HG03354 (cell line): ENCODE measurements around the gene UBAP1.
"Not testable (repeated sequence)": the region's sequence is repeated elsewhere in the genome, so short reads cannot be mapped to it uniquely, and the experiment has no call there.

Source experiments
- ATAC-seq: cut with Tn5 transposase; IDR thresholded peaks from one replicate; pipeline ENCODE4 v1.9.1; 2021; ENCODE audit warnings: mild to moderate bottlenecking; ENCODE audit not compliant: unreplicated experiment, poor library complexity, severe bottlenecking

UBAP1 gene

DNA sequence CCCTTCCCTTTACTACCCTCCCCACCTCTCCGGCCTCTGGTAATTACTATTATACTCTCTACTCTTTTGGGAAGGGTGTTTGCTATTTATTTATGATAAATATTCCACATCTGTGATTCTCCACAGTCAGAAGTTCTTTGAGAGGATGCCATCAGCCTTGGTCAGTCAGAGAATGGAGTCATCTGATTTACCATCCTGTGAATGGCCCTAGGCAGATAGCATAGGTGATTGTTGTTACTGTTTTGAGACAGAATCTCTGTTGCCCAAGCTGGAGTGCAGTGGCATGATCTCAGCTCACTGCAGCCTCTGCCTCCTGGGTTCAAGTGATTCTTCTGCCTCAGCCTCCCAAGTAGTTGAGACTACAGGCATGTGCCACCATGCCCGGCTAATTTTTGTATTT lies 38.2 kb downstream of the UBAP1 start:
- ATAC-seq: not testable (repeated sequence)

DNA sequence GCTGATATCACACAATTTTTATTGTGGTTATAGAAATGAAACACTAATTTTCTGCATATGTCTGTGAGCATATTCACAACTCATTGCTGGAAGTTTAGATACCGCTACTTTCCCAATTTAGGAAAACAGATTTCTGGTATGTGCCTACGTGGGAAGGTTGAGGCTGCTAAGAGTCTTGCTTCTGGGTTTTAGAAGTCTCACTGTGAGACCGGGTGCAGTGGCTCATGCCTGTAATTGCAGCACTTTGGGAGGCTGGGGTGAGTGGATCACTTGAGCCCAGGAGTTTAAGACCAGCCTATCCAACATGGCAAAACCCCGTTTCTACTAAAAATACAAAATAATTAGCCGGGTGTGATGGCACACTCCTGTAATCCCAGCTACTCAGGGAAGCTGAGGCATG lies 39.6 kb downstream of the UBAP1 start:
- no peak for ATAC-seq

DNA sequence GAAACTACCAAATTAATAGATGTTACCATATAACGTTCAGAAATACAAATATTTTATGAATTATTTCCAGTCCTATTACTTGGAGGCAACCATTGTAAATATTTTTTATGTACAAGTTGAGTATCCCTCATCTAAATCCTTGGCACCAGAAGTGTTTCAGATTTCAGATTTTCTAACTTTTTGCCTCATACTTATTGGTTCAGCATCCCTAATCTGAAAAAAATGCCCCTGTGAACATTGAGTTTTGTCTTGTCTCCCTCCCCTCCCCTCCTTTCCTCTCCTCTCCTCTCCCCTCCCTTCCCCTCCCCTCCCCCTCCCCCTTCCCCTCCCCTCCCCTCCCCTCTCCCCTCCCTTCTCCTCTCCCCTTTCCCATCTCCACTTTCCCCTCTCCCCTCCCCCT lies 40.6 kb downstream of the UBAP1 start:
- ATAC-seq: no peak

DNA sequence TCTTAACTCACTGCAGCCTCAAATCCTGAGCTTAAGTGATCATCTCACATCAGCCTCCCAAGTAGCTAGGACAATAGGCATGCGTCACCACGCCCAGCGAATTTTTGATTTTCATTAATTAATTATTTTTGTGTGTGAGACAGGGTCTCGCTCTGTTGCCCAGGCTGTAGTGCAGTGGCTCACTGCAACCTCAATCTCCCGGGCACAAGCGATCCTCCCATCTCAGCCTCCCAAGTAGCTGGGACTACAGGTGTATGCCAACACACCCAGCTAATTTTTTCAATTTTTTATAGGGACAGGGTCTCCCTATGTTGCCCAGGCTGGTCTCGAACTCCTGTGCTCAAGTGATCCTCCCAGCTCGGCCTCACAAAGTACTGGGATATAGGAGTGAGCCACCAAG lies 41.4 kb downstream of the UBAP1 start:
- ATAC-seq: no peak

DNA sequence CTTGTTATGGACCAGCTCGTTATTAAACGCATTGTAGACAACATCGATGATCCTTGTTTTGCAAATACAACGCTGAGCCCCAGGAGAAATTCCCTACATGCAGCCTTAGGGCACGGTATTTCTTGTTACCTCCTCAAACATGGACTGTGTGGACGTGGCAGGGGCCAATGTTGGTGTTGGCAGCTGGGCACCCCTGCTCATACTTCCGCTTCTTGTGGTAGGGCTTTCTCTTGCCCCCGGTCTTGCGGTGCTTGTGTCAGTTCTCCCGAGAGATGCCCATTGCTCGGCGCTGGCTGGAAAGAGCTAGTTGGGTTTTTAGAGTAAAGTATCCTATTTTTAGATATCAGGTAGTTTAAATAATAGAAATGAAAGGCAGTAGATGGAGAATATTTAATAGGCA lies 45.5 kb downstream of the UBAP1 start:
- no peak for ATAC-seq

DNA sequence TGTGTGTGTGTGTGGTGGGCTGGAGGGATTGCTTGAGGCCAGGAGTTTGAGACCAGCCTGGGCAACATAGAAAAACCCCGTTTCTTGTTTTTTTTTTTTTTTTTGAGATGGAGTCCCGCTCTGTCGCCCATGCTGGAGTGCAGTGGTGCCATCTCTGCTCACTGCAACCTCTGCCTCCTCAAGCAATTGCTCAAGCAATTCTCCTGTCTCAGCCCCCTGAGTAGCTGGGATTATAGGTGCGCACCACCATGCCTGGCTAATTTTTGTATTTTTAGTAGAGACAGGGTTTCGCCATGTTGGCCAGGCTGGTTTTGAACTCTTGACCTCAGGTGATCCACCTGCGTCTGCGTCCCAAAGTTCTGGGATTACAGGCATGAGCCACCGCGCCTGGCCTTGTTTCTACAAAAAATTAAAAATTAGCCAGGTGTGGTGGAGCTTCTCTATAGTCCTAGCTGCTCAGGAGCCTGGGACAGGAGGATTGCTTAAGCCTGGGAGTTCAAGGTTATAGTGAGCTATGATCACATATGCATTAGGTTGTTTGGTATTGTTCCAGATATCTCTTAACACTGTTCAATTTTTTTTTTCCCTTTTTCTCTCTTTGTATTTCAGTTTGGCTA lies 47.4 kb downstream of the UBAP1 start:
- ATAC-seq: not testable (repeated sequence)

DNA sequence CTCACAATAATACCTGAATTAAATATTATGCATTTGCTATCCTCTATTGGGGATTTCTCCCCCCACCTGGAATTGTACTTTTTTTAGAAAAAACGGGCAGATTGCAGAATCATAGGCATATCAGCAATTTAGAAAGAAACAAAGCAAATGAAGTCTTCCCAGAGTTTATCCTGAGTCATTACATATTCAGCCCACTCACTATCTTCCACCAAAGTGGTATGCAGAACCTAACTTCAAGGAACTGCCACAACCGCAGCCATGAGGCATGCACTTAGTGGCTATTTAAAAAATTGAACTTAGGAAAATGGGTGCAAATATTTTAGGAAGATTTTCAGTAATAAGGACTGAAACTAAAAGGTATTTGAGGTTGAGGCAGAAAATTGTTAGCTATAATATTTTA lies 48.6 kb downstream of the UBAP1 start:
- no peak for ATAC-seq

DNA sequence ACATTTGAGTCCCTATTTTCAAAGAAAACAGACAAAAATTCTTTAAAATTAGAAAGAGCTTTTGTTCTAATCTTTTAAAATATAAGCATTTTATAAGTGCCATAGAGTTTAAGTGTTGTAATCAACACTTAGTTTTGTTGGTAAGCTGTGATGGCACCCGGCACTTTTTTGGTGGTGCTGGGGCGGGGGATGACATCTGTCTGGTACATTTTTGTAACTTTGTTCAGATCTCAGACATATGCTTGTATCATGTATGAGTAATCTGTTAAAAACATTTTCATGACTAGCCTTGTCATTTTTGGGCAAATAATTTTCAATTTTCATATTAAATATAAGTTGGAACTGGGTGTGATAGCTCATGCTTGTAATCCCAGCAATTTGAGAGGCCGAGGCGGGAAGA lies 51.7 kb downstream of the UBAP1 start:
- no peak for ATAC-seq

DNA sequence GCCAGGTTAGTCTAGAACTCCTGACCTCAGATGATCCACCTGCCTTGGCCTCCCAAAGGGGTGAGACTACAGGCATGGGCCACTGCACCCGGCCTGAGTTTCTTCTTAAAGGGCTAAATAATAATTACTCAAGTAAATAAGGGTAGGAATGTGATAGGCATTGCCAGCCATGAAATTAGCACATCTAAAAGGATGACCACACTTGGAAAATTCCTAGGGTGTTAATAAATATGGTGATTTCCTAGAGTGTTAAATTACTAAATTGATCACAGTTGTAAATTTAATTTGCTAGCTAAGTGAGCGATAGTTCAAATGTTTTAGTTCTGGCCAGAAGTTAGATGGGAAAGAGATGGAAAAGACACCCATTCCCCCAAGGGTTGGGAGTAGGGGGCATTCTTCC lies 53.4 kb downstream of the UBAP1 start:
- ATAC-seq: no peak

DNA sequence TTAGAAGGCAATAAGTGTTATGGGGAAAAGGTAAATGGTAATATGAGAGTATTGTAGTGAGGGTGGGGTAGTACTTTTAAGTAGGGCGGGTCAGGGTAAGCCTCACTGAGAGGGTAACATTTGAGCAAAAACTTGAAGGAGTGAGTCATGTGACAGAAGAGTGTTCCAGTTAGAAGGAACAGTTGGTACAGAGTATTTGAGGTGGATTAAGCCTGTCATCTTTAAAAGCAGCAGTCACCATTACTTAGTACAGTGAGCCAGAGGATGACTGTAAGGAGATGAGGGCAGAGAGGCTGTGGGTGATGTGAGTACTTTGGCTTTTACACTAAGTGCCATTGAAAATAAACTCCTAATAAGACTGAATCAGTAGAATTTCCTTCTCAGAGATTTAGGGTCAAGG lies 54.8 kb downstream of the UBAP1 start:
- ATAC-seq: no peak

DNA sequence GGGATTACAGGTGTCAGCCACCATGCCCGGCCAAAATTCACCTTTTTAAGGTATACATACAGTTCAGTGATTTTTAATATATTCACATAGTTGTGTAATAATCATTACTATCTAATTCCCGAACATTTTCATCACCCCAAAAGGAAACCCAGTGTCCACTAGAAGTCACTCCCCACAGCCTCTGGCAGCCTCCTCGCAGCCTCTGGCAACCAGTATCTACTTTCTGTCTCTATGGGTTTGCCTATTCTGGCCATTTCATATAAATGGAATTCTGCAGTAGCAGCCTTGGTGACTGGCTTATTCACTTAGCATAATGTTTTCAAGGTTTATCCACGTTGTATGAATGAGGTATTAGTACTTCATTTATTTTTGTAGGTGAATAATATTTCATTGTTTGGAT lies 59.0 kb downstream of the UBAP1 start:
- ATAC-seq: no peak

DNA sequence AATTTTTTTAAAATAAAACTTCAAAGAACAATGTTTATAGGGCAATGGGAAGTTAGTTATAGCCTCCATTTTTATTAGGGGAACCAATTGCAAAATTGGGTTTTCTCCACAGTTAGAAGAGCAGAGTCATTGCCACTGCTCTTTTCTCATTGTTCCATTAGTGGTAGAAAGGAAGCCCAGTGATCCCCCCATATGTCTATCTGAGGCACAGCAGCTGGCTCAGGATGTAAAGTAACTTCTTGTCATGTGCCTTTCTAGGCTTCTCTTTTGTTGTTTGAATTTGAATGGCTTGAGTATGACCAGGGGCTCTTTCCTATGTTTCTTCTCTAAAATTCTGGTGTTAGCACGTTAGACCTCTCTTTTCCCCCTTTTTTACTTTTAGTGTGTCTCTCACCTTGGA lies 61.2 kb downstream of the UBAP1 start:
- ATAC-seq: no peak

DNA sequence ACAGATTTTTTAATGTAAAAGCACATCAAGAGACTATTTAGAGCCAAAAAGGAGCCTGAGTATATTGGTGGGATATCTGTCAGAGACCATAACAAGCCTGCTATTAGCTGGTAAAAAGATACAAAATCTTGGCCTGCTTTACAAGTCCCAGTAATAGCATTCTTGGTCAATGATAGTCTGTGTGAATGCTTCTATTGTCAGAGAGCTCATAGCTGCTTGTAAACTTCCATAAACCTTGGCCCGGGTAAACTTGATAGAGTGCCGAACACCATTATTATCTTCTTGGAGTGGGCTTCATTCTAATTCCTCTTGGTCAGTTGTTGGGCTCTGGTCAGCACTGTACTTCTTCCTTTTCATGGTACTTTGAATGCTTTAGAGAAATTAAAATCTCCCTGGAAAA lies 64.0 kb downstream of the UBAP1 start:
- no peak for ATAC-seq

DNA sequence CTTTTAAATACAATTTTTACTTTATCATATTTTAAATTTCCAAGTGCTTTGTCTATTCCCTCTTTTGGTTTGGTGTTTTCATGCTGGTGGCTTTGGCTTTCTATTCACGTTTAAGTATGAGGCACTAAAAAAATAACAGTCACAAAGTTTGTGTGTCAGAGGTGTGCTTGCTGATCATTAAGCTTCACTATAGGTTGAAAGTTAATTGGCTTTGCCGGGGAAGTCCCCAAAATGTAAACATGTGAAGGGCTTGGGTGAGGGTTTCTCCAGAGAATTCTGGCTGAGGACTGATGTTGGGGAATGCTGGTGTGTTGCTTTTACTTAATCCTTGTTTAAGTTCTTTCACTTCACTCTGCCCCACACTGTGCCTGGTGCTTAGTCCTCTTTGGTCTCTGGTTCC lies 66.4 kb downstream of the UBAP1 start:
- ATAC-seq: not testable (repeated sequence)

DNA sequence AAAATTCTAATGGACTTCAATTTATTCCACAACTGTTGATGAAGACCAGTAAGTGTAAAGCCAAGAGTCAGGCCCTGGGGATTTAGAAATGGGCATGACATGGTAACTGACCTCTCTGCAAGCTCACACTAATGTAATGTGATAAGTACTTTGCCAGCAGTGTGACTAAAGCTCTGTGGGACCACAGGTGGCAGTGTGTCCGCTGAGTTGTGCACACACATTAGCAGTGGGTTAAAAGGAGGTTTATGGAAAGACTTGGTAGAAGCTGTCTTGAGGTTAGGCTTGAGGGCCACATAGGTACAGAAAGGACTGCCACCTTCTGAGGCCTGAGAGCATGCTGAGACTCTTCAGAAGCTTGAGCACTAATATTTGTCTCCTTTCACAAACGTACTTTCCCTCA lies 67.6 kb downstream of the UBAP1 start:
- no peak for ATAC-seq

DNA sequence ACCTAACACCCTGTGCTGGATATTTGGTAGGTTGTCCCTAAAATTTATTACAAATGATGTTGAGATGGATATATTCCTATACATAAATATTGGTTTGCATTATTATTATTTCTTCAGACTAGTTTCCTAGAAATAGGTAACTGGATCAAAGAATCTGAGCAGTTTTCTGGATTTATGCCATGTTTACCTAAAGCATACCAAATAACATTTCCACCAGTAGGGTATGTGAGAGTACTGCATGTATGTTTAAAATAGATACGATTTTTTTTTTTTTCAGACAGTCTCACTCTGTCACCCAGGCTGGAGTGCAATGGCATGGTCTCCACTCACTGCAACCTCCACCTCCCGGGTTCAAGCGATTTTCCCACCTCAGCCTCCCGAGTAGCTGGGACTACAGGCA lies 68.9 kb downstream of the UBAP1 start:
- not testable (repeated sequence) for ATAC-seq

DNA sequence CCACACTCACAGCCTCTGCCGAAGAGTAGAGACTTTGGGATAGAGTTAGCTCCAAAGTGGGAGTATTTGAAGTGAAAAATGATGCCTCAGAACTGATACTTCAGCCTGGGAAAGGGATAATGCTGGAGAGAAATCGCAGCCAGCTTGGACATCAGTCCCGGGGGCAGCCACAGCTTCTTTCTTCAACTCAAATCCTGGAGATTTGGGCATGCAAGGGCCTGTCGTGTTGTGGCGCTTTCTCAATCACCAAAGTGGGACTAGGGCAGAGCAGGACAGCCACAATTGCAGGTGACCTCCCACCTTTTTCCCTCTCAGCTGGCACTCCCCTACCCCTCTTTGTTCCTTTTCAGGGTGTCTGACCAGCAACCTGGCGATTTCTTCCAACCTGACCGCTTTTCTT lies 70.4 kb downstream of the UBAP1 start:
- no peak for ATAC-seq

DNA sequence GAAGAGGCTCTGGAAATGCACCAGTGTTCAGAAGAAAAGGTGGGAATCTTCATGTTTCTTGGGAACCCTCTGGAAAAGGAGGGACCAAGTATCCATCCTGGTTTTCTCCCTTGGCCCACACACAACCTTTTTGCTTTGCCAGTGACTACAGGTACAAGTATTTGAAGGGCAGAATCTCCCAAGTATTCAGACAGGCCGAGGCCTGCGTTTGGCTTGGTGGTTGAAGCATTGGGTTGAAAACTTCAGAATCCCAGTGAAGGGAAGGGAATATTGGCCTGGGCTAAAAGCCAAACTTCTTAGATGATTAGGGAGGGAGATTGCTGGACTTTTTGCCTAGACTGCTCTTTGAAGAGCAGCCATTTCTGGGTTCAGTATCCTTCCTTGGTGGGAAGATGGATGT lies 71.9 kb downstream of the UBAP1 start:
- ATAC-seq: no peak

DNA sequence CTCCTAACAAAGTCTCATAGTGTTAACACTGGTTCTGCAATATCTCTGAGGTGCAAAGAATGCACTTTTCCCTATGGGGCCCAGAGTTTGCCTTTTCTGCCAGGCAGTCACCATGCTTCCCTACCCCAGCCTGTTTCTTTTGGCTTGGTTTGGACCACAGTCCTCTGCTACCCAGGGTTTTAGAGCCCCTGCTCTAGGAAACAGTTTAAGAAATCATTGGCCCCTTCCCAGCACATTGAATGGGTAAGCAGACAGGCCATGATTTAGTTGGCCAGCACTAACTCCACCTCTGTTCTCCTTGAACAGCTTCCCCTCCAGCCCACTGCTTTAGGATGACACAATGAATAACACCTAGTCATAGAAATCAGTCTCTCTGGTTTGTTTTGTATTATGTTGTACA lies 73.2 kb downstream of the UBAP1 start:
- ATAC-seq: no peak

DNA sequence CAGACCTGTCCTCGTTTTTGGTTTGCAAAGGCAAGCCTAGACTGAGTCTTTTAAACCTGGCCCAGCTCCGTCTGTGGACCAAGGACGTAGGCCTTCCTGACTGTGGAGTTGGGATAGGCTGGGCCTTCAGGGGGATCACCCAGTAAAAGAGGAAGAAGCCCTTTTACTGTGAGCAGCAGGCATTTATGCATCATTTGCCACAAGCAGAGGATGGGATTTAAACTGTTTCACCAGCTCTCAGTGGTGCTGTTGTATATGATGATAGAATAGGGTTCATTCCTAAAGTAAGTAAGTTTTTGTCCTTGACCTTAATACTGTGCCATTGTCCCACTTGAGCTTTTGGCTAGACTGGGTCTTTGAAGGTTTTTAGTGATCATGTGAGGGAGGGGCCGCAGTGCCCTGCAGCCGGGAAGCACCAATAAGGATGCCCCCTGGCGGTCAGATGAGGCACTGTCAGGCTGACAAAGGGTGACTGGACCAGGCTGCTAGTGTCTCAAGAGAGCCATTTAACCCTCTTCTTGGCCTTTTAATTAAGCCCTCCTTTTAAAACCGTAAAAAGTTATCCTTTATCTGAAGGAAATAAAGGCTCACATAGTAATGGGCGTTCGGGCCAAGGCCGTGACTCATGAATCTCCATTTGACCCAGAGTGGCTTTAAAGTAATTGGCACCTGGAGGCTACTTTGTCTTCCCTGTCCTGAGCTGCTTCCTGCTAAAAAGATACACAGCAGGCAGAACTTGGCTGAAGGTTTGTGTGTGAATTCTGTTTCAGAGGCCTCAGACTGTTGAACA lies 74.0 kb downstream of the UBAP1 start:
- peak; percentile 77 for ATAC-seq

DNA sequence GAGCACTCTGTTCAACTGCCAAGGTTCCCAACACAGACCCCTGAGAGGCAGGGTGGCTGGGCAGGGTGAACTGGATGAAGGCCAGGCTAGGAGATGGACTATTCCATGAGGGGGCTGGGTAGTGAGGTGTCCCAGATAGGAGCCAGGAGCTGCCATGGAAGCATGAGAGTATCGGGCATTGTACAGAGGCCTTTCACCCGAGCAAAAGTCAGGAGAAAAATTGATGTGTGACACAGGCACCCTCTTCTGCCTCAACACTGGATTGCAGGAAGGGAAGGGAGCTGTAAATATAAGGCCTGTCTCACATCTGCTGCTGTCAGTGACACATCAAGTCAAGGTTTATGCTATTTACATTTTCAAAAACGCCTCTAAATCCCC lies 74.6 kb downstream of the UBAP1 start:
- no peak for ATAC-seq
